Parathyroid adenoma (tissue), 2 donors: Measurements from ENCODE around the gene LRP1-AS.

Source experiments
- H2AFZ ChIP-seq: fragments of 300-600 bp; sonication (generic); one replicate; pipeline ENCODE4 v1.7.0; 2017; ENCODE audit warnings: antibody characterized with exemption, mild to moderate bottlenecking
- H3K27ac ChIP-seq: fragments of 300-600 bp; sonication (generic); one replicate; pipeline ENCODE4 v1.7.0; 2017
- H3K27me3 ChIP-seq: fragments of 300-600 bp; sonication (generic); one replicate; pipeline ENCODE4 v1.7.0; 2017; ENCODE audit warnings: low read length; ENCODE audit not compliant: control insufficient read depth, insufficient read depth
- H3K36me3 ChIP-seq: fragments of 300-600 bp; sonication (generic); one replicate; pipeline ENCODE4 v1.7.0; 2017; ENCODE audit warnings: low read length; ENCODE audit not compliant: control insufficient read depth, insufficient read depth
- H3K4me1 ChIP-seq: fragments of 300-600 bp; sonication (generic); one replicate; pipeline ENCODE4 v1.7.0; 2017; ENCODE audit warnings: control low read depth
- H3K4me2 ChIP-seq: fragments of 300-600 bp; sonication (generic); one replicate; pipeline ENCODE4 v1.7.0; 2017; ENCODE audit warnings: low read length
- H3K4me3 ChIP-seq: fragments of 300-600 bp; sonication (generic); one replicate; pipeline ENCODE4 v1.7.0; 2017; ENCODE audit warnings: low read depth, low read length
- H3K79me2 ChIP-seq: fragments of 300-600 bp; sonication (generic); one replicate; pipeline ENCODE4 v1.7.0; 2017; ENCODE audit warnings: control low read depth
- H3K9ac ChIP-seq: fragments of 300-600 bp; sonication (generic); one replicate; pipeline ENCODE4 v1.7.0; 2017; ENCODE audit warnings: mild to moderate bottlenecking
- H3K9me3 ChIP-seq: fragments of 300-600 bp; sonication (generic); one replicate; pipeline ENCODE4 v1.7.0; 2017; ENCODE audit warnings: low read length; ENCODE audit not compliant: control insufficient read depth
- CTCF ChIP-seq: fragments of 300-600 bp; sonication (generic); IDR thresholded peaks from one replicate; pipeline ENCODE4 v1.7.0; 2017; ENCODE audit warnings: antibody characterized with exemption, mild to moderate bottlenecking
- donor health status: primary hyperparathyroidism.

LRP1-AS gene

GRCh38 chr12:57133013-57133569 lies 14.3 kb downstream of the LRP1-AS start:
- H2AFZ ChIP-seq: no peak overlapping the region
- H3K4me1 ChIP-seq: no peaks in the 10 kb centered on the region
- H3K79me2 ChIP-seq: no peaks in the 10 kb centered on the region
- peak overlapping the region; percentile 16 for H3K27ac ChIP-seq
- no peaks in the 10 kb centered on the region for H3K9me3 ChIP-seq
- no peak overlapping the region for H3K4me3 ChIP-seq
- TF ChIP-seq CTCF: no peak
- H3K9ac ChIP-seq: no peak overlapping the region
- H3K4me2 ChIP-seq: no peak overlapping the region
- no peaks in the 10 kb centered on the region for H3K27me3 ChIP-seq
- no peaks in the 10 kb centered on the region for H3K36me3 ChIP-seq

- Histone ChIP-seq H3K4me3 (no peak overlapping the region), H3K36me3 (no peaks in the 10 kb centered on the region), H2AFZ (no peak overlapping the region), H3K4me1 (no peaks in the 10 kb centered on the region), H3K79me2 (no peaks in the 10 kb centered on the region), H3K27ac (no peak overlapping the region), H3K4me2 (no peak overlapping the region), H3K9ac (no peak overlapping the region), H3K9me3 (no peaks in the 10 kb centered on the region), H3K27me3 (no peaks in the 10 kb centered on the region)
- no peak for TF ChIP-seq CTCF
Observed at GRCh38 chr12:57131896-57132744, 15.3 kb downstream of the LRP1-AS start.

DNA sequence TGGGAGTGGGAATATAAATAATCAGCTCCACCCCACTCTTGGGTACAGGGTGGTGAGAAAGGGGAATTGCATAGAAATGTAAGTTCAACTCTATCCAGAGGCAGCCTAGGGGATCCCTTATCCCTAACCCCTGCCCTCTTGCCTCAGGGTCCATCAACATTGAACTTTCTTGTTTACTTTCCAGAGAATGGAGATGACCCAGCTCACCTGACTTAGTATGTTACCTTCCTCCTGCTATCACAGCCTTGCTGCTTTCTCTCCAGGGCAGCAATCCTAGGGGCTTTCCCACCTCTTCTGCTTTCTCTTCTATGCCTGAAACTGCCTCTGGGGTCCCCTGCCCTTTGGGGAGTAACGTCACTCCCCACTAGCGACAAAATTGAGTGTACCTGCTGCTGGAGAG lies 16.5 kb downstream of the LRP1-AS start:
- Histone ChIP-seq H3K9ac (no peak overlapping the region), H3K4me2 (no peak overlapping the region), H3K27ac (no peak overlapping the region), H3K79me2 (no peaks in the 10 kb centered on the region), H3K4me3 (no peak overlapping the region), H3K27me3 (no peaks in the 10 kb centered on the region), H3K4me1 (no peaks in the 10 kb centered on the region), H3K9me3 (no peaks in the 10 kb centered on the region), H2AFZ (no peak overlapping the region), H3K36me3 (no peaks in the 10 kb centered on the region)
- no peak for TF ChIP-seq CTCF

GRCh38 chr12:57129889-57130288 lies 17.5 kb downstream of the LRP1-AS start:
- Histone ChIP-seq H3K27me3 (no peaks in the 10 kb centered on the region), H3K27ac (no peak overlapping the region), H3K9ac (no peak overlapping the region)

More at GRCh38 chr12:57129889-57130288, 17.5 kb downstream of the LRP1-AS start:
- no peaks in the 10 kb centered on the region for H3K79me2 ChIP-seq
- H2AFZ ChIP-seq: peak overlapping the region; percentile 80
- H3K9me3 ChIP-seq: no peaks in the 10 kb centered on the region
- TF ChIP-seq CTCF: no peak
- no peaks in the 10 kb centered on the region for H3K36me3 ChIP-seq
- no peak overlapping the region for H3K4me2 ChIP-seq
- H3K4me1 ChIP-seq: no peaks in the 10 kb centered on the region
- peak overlapping the region; percentile 7 for H3K4me3 ChIP-seq
